ENCODE data around the gene SERPINI1.
A peak's percentile ranks its signal among the peaks of the same experiment; 100 is the strongest.

The SERPINI1 gene

GRCh38 chr3:167852216-167852615 is 116.7 kb downstream of the SERPINI1 start:
- DNase-seq: no peak

GRCh38 chr3:167854063-167854462 is 118.5 kb downstream of the SERPINI1 start:
- DNase-seq: no peak

GRCh38 chr3:167854846-167855245 is 119.3 kb downstream of the SERPINI1 start:
- DNase-seq: no peak

GRCh38 chr3:167855306-167855705 is 119.8 kb downstream of the SERPINI1 start:
- DNase-seq: no peak

GRCh38 chr3:167858865-167859264 is 123.3 kb downstream of the SERPINI1 start:
- no peak for DNase-seq

- no peak for DNase-seq
Observed at GRCh38 chr3:167859610-167860009, 124.1 kb downstream of the SERPINI1 start.

GRCh38 chr3:167861649-167862048 is 126.1 kb downstream of the SERPINI1 start:
- no peak for DNase-seq

GRCh38 chr3:167862104-167862730 is 126.7 kb downstream of the SERPINI1 start:
- no peak for DNase-seq

GRCh38 chr3:167863811-167864551 is 128.5 kb downstream of the SERPINI1 start:
- no peak for DNase-seq

- DNase-seq: peak; percentile 2
Observed at GRCh38 chr3:167864552-167864874, 129.0 kb downstream of the SERPINI1 start.

- DNase-seq: peak; percentile 15
Observed at GRCh38 chr3:167866331-167866730, 130.8 kb downstream of the SERPINI1 start.

- no peak for DNase-seq
Observed at GRCh38 chr3:167867981-167868380, 132.5 kb downstream of the SERPINI1 start.

- no peak for DNase-seq
Observed at GRCh38 chr3:167870181-167870580, 134.7 kb downstream of the SERPINI1 start.

- DNase-seq: no peak
Observed at GRCh38 chr3:167870759-167871158, 135.2 kb downstream of the SERPINI1 start.

- no peak for DNase-seq
Observed at GRCh38 chr3:167872032-167872431, 136.5 kb downstream of the SERPINI1 start.

- no peak for DNase-seq
Observed at GRCh38 chr3:167872941-167873340, 137.4 kb downstream of the SERPINI1 start.

- no peak for DNase-seq
Observed at GRCh38 chr3:167874671-167875372, 139.3 kb downstream of the SERPINI1 start.

Measured in fibroblast of skin of right biceps (primary cell).